ENCODE data around the gene COL11A2. TPM values are rescaled to one million over a fixed set of nuclear protein-coding genes. Genes with fewer than 3 reads are reported as not detected.
"Not testable (repeated sequence)": the region's sequence is repeated elsewhere in the genome, so short reads cannot be mapped to it uniquely, and the experiment has no call there.

Gene COL11A2
- total RNA-seq, 2 donors from 2014 or later = 0.78 to 2.3 TPM

DNA sequence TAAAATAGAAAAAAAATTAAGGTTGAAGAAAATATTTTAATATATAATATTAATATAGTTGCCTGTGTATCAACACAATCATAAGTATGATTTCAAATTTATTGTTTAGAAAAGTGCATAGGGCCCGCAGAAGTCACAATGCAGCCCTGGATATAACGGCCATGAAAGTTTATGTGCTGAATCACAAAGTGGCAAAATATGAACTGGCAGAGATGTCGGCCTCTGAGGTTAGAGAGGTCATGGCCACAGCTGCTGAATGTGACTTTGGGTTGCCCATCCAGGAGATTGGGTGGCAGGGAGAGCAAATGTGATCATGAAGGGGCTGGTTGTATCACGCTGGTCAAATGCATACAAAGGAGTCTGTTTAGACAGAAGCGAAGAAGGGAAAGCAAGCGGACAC lies 35.7 kb downstream of the COL11A2 start:
- Histone ChIP-seq H3K27me3 (no peaks in the 10 kb centered on the region), H3K4me1 (peaks cover 5% of the 10 kb centered on the region), H3K27ac (no peak overlapping the region), H3K36me3 (replicated peaks in 1 of 2; ENCODE audit: insufficient read depth in 1 of 2, low read depth in 2 of 2) (no peaks in the 10 kb centered on the region), H3K9me3 (peaks cover 0 to 9% (median 2%) of the 10 kb centered on the region in 3 donors), H3K4me3 (no peak overlapping the region)
- no peak for DNase-seq
- ATAC-seq = no peak
- 69 to 81% methylated on average over 6 of the region's 6 CpGs for WGBS, 2 donors
- intact Hi-C loops (cut with DNase I) = no loop called here
- TF ChIP-seq, protein P1, sequence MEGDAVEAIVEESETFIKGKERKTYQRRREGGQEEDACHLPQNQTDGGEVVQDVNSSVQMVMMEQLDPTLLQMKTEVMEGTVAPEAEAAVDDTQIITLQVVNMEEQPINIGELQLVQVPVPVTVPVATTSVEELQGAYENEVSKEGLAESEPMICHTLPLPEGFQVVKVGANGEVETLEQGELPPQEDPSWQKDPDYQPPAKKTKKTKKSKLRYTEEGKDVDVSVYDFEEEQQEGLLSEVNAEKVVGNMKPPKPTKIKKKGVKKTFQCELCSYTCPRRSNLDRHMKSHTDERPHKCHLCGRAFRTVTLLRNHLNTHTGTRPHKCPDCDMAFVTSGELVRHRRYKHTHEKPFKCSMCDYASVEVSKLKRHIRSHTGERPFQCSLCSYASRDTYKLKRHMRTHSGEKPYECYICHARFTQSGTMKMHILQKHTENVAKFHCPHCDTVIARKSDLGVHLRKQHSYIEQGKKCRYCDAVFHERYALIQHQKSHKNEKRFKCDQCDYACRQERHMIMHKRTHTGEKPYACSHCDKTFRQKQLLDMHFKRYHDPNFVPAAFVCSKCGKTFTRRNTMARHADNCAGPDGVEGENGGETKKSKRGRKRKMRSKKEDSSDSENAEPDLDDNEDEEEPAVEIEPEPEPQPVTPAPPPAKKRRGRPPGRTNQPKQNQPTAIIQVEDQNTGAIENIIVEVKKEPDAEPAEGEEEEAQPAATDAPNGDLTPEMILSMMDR (IDR thresholded peaks at IDR 0.05) = no peak
- TF ChIP-seq POLR2A (IDR thresholded peaks at IDR 0.05) = no peak

- Histone ChIP-seq H3K4me3 (no peak overlapping the region), H3K27me3 (no peaks in the 10 kb centered on the region), H3K27ac (no peak overlapping the region), H3K36me3 (replicated peaks in 1 of 2; ENCODE audit: insufficient read depth in 1 of 2, low read depth in 2 of 2) (no peaks in the 10 kb centered on the region), H3K4me1 (no peaks in the 10 kb centered on the region), H3K9me3 (peaks cover 0 to 11% (median 2%) of the 10 kb centered on the region in 3 donors)
- intact Hi-C loops (cut with DNase I) = no loop called here
- no peak for DNase-seq
- 46 to 48% methylated on average over 4 of the region's 4 CpGs for WGBS, 2 donors
- ATAC-seq = no peak
- no peak for TF ChIP-seq POLR2A (IDR thresholded peaks at IDR 0.05)
- TF ChIP-seq, protein P1 (IDR thresholded peaks at IDR 0.05) = no peak
Observed at GRCh38 chr6:33154349-33154748, 37.9 kb downstream of the COL11A2 start.

GRCh38 chr6:33151050-33151449 lies 41.2 kb downstream of the COL11A2 start:
- Histone ChIP-seq H3K27me3 (no peaks in the 10 kb centered on the region), H3K36me3 (replicated peaks in 1 of 2; ENCODE audit: insufficient read depth in 1 of 2, low read depth in 2 of 2) (no peaks in the 10 kb centered on the region), H3K9me3 (peaks cover 0 to 11% (median 2%) of the 10 kb centered on the region in 3 donors), H3K27ac (no peak overlapping the region), H3K4me1 (no peaks in the 10 kb centered on the region), H3K4me3 (no peak overlapping the region)
- 76 to 81% methylated on average over 1 of the region's 1 CpG for WGBS, 2 donors
- no peak for TF ChIP-seq POLR2A (IDR thresholded peaks at IDR 0.05)
- TF ChIP-seq, protein P1 (IDR thresholded peaks at IDR 0.05) = no peak
- ATAC-seq = no peak
- no peak for DNase-seq
- intact Hi-C loops (cut with DNase I) = no loop called here

GRCh38 chr6:33150560-33150959 lies 41.7 kb downstream of the COL11A2 start:
- H3K4me3 ChIP-seq; H3K4me1 ChIP-seq; H3K36me3 ChIP-seq (replicated peaks in 1 of 2; ENCODE audit: insufficient read depth in 1 of 2, low read depth in 2 of 2); H3K27ac ChIP-seq; DNase-seq; H3K27me3 ChIP-seq; ATAC-seq; intact Hi-C loops (cut with DNase I): not testable (repeated sequence)
- WGBS, 2 donors = 93% methylated on average over 3 of the region's 3 CpGs
- H3K9me3 ChIP-seq = peaks cover 0 to 11% (median 2%) of the 10 kb centered on the region in 3 donors

DNA sequence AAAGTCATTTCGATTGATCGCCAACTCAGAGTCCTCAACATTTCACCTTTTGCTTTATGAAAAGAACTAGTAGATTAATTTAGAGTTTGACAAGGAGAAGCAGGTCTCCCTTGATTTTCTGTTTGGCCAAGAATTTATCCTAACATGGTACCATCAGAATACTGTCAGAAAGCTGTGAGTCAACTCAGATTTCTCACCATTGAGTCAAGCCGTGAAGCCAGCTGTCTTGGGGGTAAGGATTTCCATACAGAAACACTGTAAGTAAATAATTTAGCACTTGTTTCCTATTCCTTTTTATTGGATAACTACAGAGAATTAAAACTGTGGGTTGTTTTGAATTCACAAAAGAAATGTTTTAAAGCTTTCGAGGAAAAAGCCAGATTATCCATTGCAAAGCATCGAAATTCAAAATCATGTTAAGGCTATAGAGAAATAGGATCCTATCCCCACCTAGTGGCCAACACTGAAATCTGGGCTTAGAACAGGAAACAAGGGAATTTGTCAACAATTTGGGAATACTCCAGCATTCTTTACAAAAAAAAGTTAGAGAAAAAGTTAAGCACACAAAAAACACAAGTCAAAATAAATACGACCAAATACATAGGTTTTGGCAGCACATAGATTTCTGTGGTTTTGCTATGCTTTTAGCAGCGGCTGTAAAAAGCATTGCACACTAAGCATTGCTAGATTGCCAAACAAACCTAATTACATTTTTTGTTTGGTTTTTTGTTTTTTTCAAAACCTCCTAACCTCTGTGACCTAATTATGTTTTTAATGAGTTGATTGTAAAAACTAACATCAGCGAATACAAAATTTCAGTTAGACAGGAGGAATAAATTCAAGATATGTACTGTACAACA lies 44.2 kb downstream of the COL11A2 start:
- peaks cover 0 to 11% (median 2%) of the 10 kb centered on the region in 3 donors for H3K9me3 ChIP-seq
- intact Hi-C loops (cut with DNase I) = no loop called here
- H3K36me3 ChIP-seq (replicated peaks in 1 of 2; ENCODE audit: insufficient read depth in 1 of 2, low read depth in 2 of 2) = no peaks in the 10 kb centered on the region
- WGBS, 2 donors = 40 to 41% methylated on average over 8 of the region's 8 CpGs
- TF ChIP-seq POLR2A (IDR thresholded peaks at IDR 0.05) = no peak
- TF ChIP-seq, protein P1 (IDR thresholded peaks at IDR 0.05) = peak; percentile 25 to 84 (median 76)
- no peak overlapping the region for H3K27ac ChIP-seq
- ATAC-seq = peak; percentile 75
- H3K4me1 ChIP-seq = no peaks in the 10 kb centered on the region
- no peak overlapping the region for H3K4me3 ChIP-seq
- peak; percentile 28 to 58 (median 46) for DNase-seq
- H3K27me3 ChIP-seq = no peaks in the 10 kb centered on the region
